Measurements from ENCODE around the gene SYNPO. TPM values are rescaled to one million over a fixed set of nuclear protein-coding genes. Genes with fewer than 3 reads are reported as not detected.

SYNPO gene
- total RNA-seq, 1 donor from 2014 or later = 22.6 TPM

- no peak for DNase-seq (ENCODE audit: low spot score)
Measured at GRCh38 chr5:150689120-150689519, 48.7 kb downstream of the SYNPO start.

- DNase-seq (ENCODE audit: low spot score) = no peak
Measured at GRCh38 chr5:150690760-150691159, 50.3 kb downstream of the SYNPO start.

- no peak for DNase-seq (ENCODE audit: low spot score)
Measured at GRCh38 chr5:150692276-150692675, 51.8 kb downstream of the SYNPO start.

- no peak for DNase-seq (ENCODE audit: low spot score)
Measured at GRCh38 chr5:150694612-150695011, 54.2 kb downstream of the SYNPO start.

GRCh38 chr5:150700246-150700593 is 59.8 kb downstream of the SYNPO start:
- no peak for DNase-seq (ENCODE audit: low spot score)

- peak; percentile 96 for DNase-seq (ENCODE audit: low spot score)
Measured at GRCh38 chr5:150700594-150701377, 60.3 kb downstream of the SYNPO start, which contains the start of gene RBM22. TSS of gene RBM22 (minus strand) at chr5:150701062. CDS start at chr5:150700985, 77 bp downstream.

GRCh38 chr5:150703762-150704161 is 63.3 kb downstream of the SYNPO start:
- DNase-seq (ENCODE audit: low spot score) = no peak

- peak; percentile 22 for DNase-seq (ENCODE audit: low spot score)
Measured at GRCh38 chr5:150706776-150707390, 66.4 kb downstream of the SYNPO start.

Other genes starting within 250 kb of the SYNPO start
- 31.1 TPM for gene CD74, start 227.8 kb upstream of the SYNPO start, total RNA-seq (ENCODE audit: insufficient read depth, low replicate concordance)
- 1,414 TPM for gene RPS14, start 190.9 kb upstream of the SYNPO start, total RNA-seq (ENCODE audit: insufficient read depth, low replicate concordance)
- gene NDST1, start 132.5 kb upstream of the SYNPO start, total RNA-seq (ENCODE audit: insufficient read depth, low replicate concordance) = 47.4 TPM
- gene MYOZ3, start 20.6 kb downstream of the SYNPO start, total RNA-seq (ENCODE audit: insufficient read depth, low replicate concordance) = 10.4 TPM
- gene RBM22, start 60.4 kb downstream of the SYNPO start, total RNA-seq (ENCODE audit: insufficient read depth, low replicate concordance) = 13.2 TPM
- 87.4 TPM for gene DCTN4, start 118.4 kb downstream of the SYNPO start, total RNA-seq (ENCODE audit: insufficient read depth, low replicate concordance)
- gene SMIM3, start 138.1 kb downstream of the SYNPO start, total RNA-seq (ENCODE audit: insufficient read depth, low replicate concordance) = 59.5 TPM
- 8.2 TPM for gene IRGM, start 205.9 kb downstream of the SYNPO start, total RNA-seq (ENCODE audit: insufficient read depth, low replicate concordance)